Measurements from ENCODE around the gene PCARE. TPM values are rescaled to one million over a fixed set of nuclear protein-coding genes. Genes with fewer than 3 reads are reported as not detected.

Gene PCARE
- total RNA-seq, 1 experiment from 2014 or later = not detected

- H3K27ac Mint-ChIP-seq = no peak overlapping the region
- no peak overlapping the region for H3K4me3 Mint-ChIP-seq
- peaks cover 17% of the 10 kb centered on the region for H3K4me1 Mint-ChIP-seq
- ChIA-PET CTCF (interaction anchor here (1.6 kb wide), 1 partner anchor 56 kb away, joined by 3 read pairs; no protein-coding TSS in a partner anchor), POLR2A (no interaction called here)
- TF ChIP-seq FOXJ3 (CRISPR knock-in tag; IDR thresholded peaks at IDR 0.05; ENCODE audit: borderline replicate concordance) = no peak
- no peak for TF ChIP-seq SOX15 (CRISPR knock-in tag; IDR thresholded peaks at IDR 0.05)
- no peak for TF ChIP-seq TEAD4 (CRISPR knock-in tag; IDR thresholded peaks at IDR 0.05)
- TF ChIP-seq CREM (CRISPR knock-in tag; IDR thresholded peaks at IDR 0.05) = no peak
- no peak for TF ChIP-seq AFF4 (CRISPR knock-in tag; IDR thresholded peaks at IDR 0.05; ENCODE audit: borderline replicate concordance)
- TF ChIP-seq SMAD3 (CRISPR knock-in tag; IDR thresholded peaks at IDR 0.05; ENCODE audit: borderline replicate concordance) = no peak
- no peak for TF ChIP-seq ZSCAN18 (CRISPR knock-in tag; IDR thresholded peaks at IDR 0.05)
- TF ChIP-seq FOXK1 (CRISPR knock-in tag; IDR thresholded peaks at IDR 0.05) = no peak
- TF ChIP-seq CREB1 (CRISPR knock-in tag; IDR thresholded peaks at IDR 0.05) = no peak
- no peak for TF ChIP-seq GRHL2 (CRISPR knock-in tag; IDR thresholded peaks at IDR 0.05; ENCODE audit: insufficient replicate concordance, severe bottlenecking)
- no peak for TF ChIP-seq ZNF281 (CRISPR knock-in tag; IDR thresholded peaks at IDR 0.05)
- no peak for TF ChIP-seq RORB (CRISPR knock-in tag; IDR thresholded peaks at IDR 0.05)
- no peak for TF ChIP-seq NR1H2 (CRISPR knock-in tag; IDR thresholded peaks at IDR 0.05)
- no peak for TF ChIP-seq ATF2 (CRISPR knock-in tag; IDR thresholded peaks at IDR 0.05; ENCODE audit: borderline replicate concordance, low read depth)
- no peak for TF ChIP-seq SP1 (CRISPR knock-in tag; conservative IDR thresholded peaks at IDR 0.05)
- no peak for TF ChIP-seq ZBTB21 (CRISPR knock-in tag; IDR thresholded peaks at IDR 0.05; ENCODE audit: borderline replicate concordance)
- no peak for TF ChIP-seq NR2C2 (CRISPR knock-in tag; IDR thresholded peaks at IDR 0.05)
- no peak for TF ChIP-seq NFATC4 (CRISPR knock-in tag; IDR thresholded peaks at IDR 0.05)
- H3K27me3 Mint-ChIP-seq (ENCODE audit: low read depth) = no peaks in the 10 kb centered on the region
- H3K36me3 Mint-ChIP-seq = no peaks in the 10 kb centered on the region
- ATAC-seq (peak; percentile 45), DNase-seq (ENCODE audit: low spot score) (no peak)
- H3K9me3 Mint-ChIP-seq = no peaks in the 10 kb centered on the region
These were observed 59.4 kb downstream of the PCARE start for GRCh38 chr2:29014811-29015421.
